HepG2 (cell line): ENCODE results near the gene PARN. TPM values are rescaled to one million over a fixed set of nuclear protein-coding genes. Genes with fewer than 3 reads are reported as not detected.

Experiments
- AGO2 ChIP-seq: fragments of 200-400 bp; formaldehyde crosslinking; optimal IDR thresholded peaks from 2 replicates; pipeline ENCODE3; 2017; ENCODE audit warnings: mild to moderate bottlenecking, low read depth, low read length, moderate library complexity
- GATAD1 ChIP-seq: IDR thresholded peaks from 2 replicates; pipeline ENCODE4 v1.6.1; 2016; ENCODE audit warnings: missing genetic modification reagents, missing compliant biosample characterization
- HNRNPUL1 ChIP-seq: fragments of 200-400 bp; formaldehyde crosslinking; IDR thresholded peaks from 2 replicates; pipeline ENCODE4 v1.6.1; 2017; ENCODE audit warnings: low read depth, mild to moderate bottlenecking, low read length, moderate library complexity
- KMT2A ChIP-seq: sonication (generic); formaldehyde crosslinking; IDR thresholded peaks from 2 replicates; pipeline ENCODE4 v1.4.0; 2020; ENCODE audit warnings: missing genetic modification reagents
- MBD4 ChIP-seq: IDR thresholded peaks from 2 replicates; pipeline ENCODE4 v1.6.1; 2012; ENCODE audit warnings: low read length, inconsistent platforms, borderline replicate concordance
- NPAS2 ChIP-seq: sonication (generic); formaldehyde crosslinking; IDR thresholded peaks from 2 replicates; pipeline ENCODE4 v1.8.0; 2022; ENCODE audit warnings: mild to moderate bottlenecking, missing genetic modification reagents, borderline replicate concordance
- NR2C2 ChIP-seq: sonication (generic); formaldehyde crosslinking; IDR thresholded peaks from 2 replicates; pipeline ENCODE4 v1.4.0; 2020; ENCODE audit warnings: missing genetic modification reagents, mild to moderate bottlenecking, moderate library complexity, borderline replicate concordance
- ONECUT2 ChIP-seq: sonication (generic); formaldehyde crosslinking; IDR thresholded peaks from 2 replicates; pipeline ENCODE4 v1.4.0; 2020; ENCODE audit warnings: missing genetic modification reagents
- RBM22 ChIP-seq: fragments of 200-400 bp; formaldehyde crosslinking; optimal IDR thresholded peaks from 2 replicates; pipeline ENCODE3; 2017; ENCODE audit warnings: mild to moderate bottlenecking, low read length, moderate library complexity
- SNAI1 ChIP-seq: sonication (generic); formaldehyde crosslinking; IDR thresholded peaks from 2 replicates; pipeline ENCODE4 v1.5.0; 2020; ENCODE audit warnings: mild to moderate bottlenecking, missing genetic modification reagents, borderline replicate concordance
- SP140L ChIP-seq: sonication (generic); formaldehyde crosslinking; IDR thresholded peaks from 2 replicates; pipeline ENCODE4 v1.4.0; 2020; ENCODE audit warnings: missing genetic modification reagents, borderline replicate concordance
- SRSF9 ChIP-seq: fragments of 200-400 bp; formaldehyde crosslinking; IDR thresholded peaks from 2 replicates; pipeline ENCODE4 v1.6.1; 2018; ENCODE audit warnings: borderline replicate concordance, mild to moderate bottlenecking, low read depth, low read length; ENCODE audit not compliant: insufficient read depth, poor library complexity, severe bottlenecking
- TGIF2 ChIP-seq: IDR thresholded peaks from 2 replicates; pipeline ENCODE4 v1.6.1; 2016; ENCODE audit warnings: control low read depth, missing compliant biosample characterization
- ZFP36L1 ChIP-seq: sonication (generic); formaldehyde crosslinking; IDR thresholded peaks from 2 replicates; pipeline ENCODE4 v1.8.0; 2022; ENCODE audit warnings: mild to moderate bottlenecking, missing genetic modification reagents, moderate library complexity
- ZNF775 ChIP-seq: sonication (generic); formaldehyde crosslinking; IDR thresholded peaks from 2 replicates; pipeline ENCODE4 v1.4.0; 2020; ENCODE audit warnings: missing genetic modification reagents, mild to moderate bottlenecking, moderate library complexity, borderline replicate concordance
- ZZZ3 ChIP-seq: sonication (generic); formaldehyde crosslinking; IDR thresholded peaks from 2 replicates; pipeline ENCODE4 v1.4.0; 2020; ENCODE audit warnings: missing genetic modification reagents, mild to moderate bottlenecking, borderline replicate concordance
- polyA plus RNA-seq, 8 experiments: library from polyadenylated mRNA; depleted of rRNA in 3 of 8; stranded (reverse) in 7 of 8; unstranded in 1 of 8; fragments of >200 nt; fragmentation: Illumina TruSeq in 4 of 8; extraction: Trizol in 4 of 8; gene quantifications; 2 replicates each; pipeline versions ENCODE4 v1.2.1 to v1.2.3, GENCODE V29; 2011 to 2016; ENCODE audit warnings: low read depth in 4 of 8, missing spikeins in 1 of 8, mixed read lengths in 1 of 8; ENCODE audit not compliant: insufficient read depth in 1 of 8
- total RNA-seq, 5 experiments: library from RNA; depleted of rRNA; stranded (reverse); fragments of >200 nt; fragmentation: Illumina TruSeq; extraction: Trizol; gene quantifications; 2 replicates each; pipeline ENCODE4 v1.2.3, GENCODE V29; 2016; ENCODE audit warnings: low read depth in 1 of 5
- TF ChIP-seq, protein P1 (sequence below): sonication (generic); formaldehyde crosslinking; IDR thresholded peaks from 2 replicates; pipeline ENCODE4 v1.4.0; 2020; ENCODE audit warnings: missing genetic modification reagents
- TF ChIP-seq, protein P2 (sequence below): sonication (generic); formaldehyde crosslinking; IDR thresholded peaks from 2 replicates; pipeline ENCODE4 v1.4.0; 2020; ENCODE audit warnings: missing genetic modification reagents
- TF ChIP-seq, protein P3 (sequence below): sonication (generic); formaldehyde crosslinking; IDR thresholded peaks from 2 replicates; pipeline ENCODE4 v1.5.0; 2020; ENCODE audit warnings: mild to moderate bottlenecking, missing genetic modification reagents, borderline replicate concordance

The PARN gene
- total and polyA plus RNA-seq, 2 of the 13 experiments (the other 11 are each of a cell fraction or from before 2014, with no cell fraction given), result 13.3 to 47.6 TPM

DNA sequence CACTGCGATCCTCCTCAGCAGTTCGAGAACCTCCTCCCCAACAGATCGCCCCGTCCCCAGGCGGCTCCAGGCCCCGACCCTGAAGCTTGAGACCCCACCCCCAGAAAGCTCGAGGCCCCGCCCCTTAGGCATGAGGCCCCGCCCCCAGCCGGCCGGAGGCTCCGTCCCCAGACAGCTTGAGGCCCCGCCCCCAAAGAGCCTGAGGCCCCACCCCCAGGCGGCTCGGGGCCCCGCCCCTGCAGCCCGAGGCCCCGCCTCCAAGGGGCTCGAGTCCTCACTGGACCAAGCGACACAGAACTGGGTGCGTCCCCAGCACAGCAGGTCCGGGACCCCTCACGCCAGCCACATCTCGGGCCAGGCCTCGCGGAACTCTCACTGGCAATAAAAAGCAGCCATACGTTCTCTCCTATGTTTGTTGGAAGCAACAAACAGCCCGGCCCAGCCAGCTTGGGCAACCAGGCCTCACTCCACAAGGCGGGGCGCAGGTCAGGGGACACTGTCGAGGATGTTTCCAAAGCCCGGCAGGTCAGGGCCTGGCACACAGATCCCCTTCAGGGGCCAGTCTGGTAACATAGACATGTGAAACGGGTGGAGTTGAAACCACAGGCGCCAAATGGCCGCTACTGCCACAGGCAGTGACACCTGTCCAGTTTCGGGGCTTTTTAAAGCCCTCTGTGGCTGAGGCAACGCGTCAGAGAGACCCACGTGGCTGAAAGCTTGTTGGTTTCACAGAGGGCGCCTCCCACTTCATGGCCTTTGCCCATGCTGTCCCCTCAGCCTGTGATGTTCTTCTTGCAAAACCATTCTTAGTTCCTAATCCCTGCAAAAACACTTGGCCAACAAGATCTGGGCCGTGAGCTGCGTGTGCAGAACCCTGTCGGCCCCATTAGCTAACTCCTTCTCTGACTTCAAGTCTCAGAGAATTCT is 224.2 kb downstream of the PARN start (continued):
- TF ChIP-seq, protein P1, sequence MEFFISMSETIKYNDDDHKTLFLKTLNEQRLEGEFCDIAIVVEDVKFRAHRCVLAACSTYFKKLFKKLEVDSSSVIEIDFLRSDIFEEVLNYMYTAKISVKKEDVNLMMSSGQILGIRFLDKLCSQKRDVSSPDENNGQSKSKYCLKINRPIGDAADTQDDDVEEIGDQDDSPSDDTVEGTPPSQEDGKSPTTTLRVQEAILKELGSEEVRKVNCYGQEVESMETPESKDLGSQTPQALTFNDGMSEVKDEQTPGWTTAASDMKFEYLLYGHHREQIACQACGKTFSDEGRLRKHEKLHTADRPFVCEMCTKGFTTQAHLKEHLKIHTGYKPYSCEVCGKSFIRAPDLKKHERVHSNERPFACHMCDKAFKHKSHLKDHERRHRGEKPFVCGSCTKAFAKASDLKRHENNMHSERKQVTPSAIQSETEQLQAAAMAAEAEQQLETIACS (CRISPR knock-in tag), result peak; percentile 32; the same call in 1 of the 2 replicates
- TF ChIP-seq TGIF2 (CRISPR knock-in tag) (peak; percentile 79), ONECUT2 (CRISPR knock-in tag) (no peak), MBD4 (no peak), SNAI1 (CRISPR knock-in tag) (peak; percentile 69; the same call in 1 of the 2 replicates), HNRNPUL1 (no peak), ZNF775 (CRISPR knock-in tag) (no peak), KMT2A (peak; percentile 75), GATAD1 (0 out of 2 replicates have a peak, but pooled peaks have one; percentile 3), SRSF9 (no peak), AGO2 (peak; percentile 84), SP140L (CRISPR knock-in tag) (no peak), NPAS2 (no peak; the same call in 1 of the 2 replicates), ZFP36L1 (CRISPR knock-in tag) (no peak), ZZZ3 (CRISPR knock-in tag) (no peak), NR2C2 (peak; percentile 72; the same call in 1 of the 2 replicates), RBM22 (no peak)
- TF ChIP-seq, protein P2, sequence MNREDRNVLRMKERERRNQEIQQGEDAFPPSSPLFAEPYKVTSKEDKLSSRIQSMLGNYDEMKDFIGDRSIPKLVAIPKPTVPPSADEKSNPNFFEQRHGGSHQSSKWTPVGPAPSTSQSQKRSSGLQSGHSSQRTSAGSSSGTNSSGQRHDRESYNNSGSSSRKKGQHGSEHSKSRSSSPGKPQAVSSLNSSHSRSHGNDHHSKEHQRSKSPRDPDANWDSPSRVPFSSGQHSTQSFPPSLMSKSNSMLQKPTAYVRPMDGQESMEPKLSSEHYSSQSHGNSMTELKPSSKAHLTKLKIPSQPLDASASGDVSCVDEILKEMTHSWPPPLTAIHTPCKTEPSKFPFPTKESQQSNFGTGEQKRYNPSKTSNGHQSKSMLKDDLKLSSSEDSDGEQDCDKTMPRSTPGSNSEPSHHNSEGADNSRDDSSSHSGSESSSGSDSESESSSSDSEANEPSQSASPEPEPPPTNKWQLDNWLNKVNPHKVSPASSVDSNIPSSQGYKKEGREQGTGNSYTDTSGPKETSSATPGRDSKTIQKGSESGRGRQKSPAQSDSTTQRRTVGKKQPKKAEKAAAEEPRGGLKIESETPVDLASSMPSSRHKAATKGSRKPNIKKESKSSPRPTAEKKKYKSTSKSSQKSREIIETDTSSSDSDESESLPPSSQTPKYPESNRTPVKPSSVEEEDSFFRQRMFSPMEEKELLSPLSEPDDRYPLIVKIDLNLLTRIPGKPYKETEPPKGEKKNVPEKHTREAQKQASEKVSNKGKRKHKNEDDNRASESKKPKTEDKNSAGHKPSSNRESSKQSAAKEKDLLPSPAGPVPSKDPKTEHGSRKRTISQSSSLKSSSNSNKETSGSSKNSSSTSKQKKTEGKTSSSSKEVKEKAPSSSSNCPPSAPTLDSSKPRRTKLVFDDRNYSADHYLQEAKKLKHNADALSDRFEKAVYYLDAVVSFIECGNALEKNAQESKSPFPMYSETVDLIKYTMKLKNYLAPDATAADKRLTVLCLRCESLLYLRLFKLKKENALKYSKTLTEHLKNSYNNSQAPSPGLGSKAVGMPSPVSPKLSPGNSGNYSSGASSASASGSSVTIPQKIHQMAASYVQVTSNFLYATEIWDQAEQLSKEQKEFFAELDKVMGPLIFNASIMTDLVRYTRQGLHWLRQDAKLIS (CRISPR knock-in tag), result peak; percentile 72; the same call in 1 of the 2 replicates
- TF ChIP-seq, protein P3, sequence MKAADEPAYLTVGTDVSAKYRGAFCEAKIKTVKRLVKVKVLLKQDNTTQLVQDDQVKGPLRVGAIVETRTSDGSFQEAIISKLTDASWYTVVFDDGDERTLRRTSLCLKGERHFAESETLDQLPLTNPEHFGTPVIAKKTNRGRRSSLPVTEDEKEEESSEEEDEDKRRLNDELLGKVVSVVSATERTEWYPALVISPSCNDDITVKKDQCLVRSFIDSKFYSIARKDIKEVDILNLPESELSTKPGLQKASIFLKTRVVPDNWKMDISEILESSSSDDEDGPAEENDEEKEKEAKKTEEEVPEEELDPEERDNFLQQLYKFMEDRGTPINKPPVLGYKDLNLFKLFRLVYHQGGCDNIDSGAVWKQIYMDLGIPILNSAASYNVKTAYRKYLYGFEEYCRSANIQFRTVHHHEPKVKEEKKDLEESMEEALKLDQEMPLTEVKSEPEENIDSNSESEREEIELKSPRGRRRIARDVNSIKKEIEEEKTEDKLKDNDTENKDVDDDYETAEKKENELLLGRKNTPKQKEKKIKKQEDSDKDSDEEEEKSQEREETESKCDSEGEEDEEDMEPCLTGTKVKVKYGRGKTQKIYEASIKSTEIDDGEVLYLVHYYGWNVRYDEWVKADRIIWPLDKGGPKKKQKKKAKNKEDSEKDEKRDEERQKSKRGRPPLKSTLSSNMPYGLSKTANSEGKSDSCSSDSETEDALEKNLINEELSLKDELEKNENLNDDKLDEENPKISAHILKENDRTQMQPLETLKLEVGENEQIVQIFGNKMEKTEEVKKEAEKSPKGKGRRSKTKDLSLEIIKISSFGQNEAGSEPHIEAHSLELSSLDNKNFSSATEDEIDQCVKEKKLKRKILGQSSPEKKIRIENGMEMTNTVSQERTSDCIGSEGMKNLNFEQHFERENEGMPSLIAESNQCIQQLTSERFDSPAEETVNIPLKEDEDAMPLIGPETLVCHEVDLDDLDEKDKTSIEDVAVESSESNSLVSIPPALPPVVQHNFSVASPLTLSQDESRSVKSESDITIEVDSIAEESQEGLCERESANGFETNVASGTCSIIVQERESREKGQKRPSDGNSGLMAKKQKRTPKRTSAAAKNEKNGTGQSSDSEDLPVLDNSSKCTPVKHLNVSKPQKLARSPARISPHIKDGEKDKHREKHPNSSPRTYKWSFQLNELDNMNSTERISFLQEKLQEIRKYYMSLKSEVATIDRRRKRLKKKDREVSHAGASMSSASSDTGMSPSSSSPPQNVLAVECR, result peak; percentile 90
